Adrenal gland (tissue), 12 donors: ENCODE data around the gene ITCH. TPM values are rescaled to one million over a fixed set of nuclear protein-coding genes. Genes with fewer than 3 reads are reported as not detected.
"Not testable (repeated sequence)": the region's sequence is repeated elsewhere in the genome, so short reads cannot be mapped to it uniquely, and the experiment has no call there.

Experiments used
- DNase-seq, 7 donors: peaks; one replicate each; pipeline ENCODE4 v3.0.0-alpha.2; 2019 to 2020
- H3K27ac ChIP-seq, 5 donors: fragments of 200-600 bp; sonication (generic) in 4 of 5; 1 replicate in 3 of 5; 2 replicates in 2 of 5; pipeline versions ENCODE4 v1.5.1 to v1.8.0; 2016 to 2020; ENCODE audit warnings: mild to moderate bottlenecking in 1 of 5
- H3K27me3 ChIP-seq: fragments of 200-600 bp; 2 replicates; pipeline ENCODE4 v1.8.0; 2021
- H3K36me3 ChIP-seq, 2 donors: fragments of 200-600 bp; replicated peaks in 1 of 2; 1 replicate in 1 of 2; 2 replicates in 1 of 2; pipeline versions ENCODE4 v1.5.1 to v1.8.0; 2018 to 2022
- H3K4me1 ChIP-seq, 2 donors: fragments of 200-600 bp; replicated peaks in 1 of 2; 1 replicate in 1 of 2; 2 replicates in 1 of 2; pipeline versions ENCODE4 v1.5.1 to v1.8.0; 2018 to 2021
- H3K4me3 ChIP-seq, 4 donors: fragments of 200-600 bp; sonication (generic) in 3 of 4; one replicate each; pipeline ENCODE4 v1.5.1; 2016 to 2018
- H3K9me3 ChIP-seq, 3 donors: fragments of 200-600 bp; sonication (generic) in 1 of 3; replicated peaks in 1 of 3; 1 replicate in 2 of 3; 2 replicates in 1 of 3; pipeline versions ENCODE4 v1.5.1 to v1.8.0; 2016 to 2021
- CTCF ChIP-seq, 6 experiments: fragments of 450-650 bp in 4 of 6; fragments of 200-600 bp in 2 of 6; sonication (generic) in 1 of 6; IDR thresholded peaks; 1 replicate in 5 of 6; 2 replicates in 1 of 6; pipeline versions ENCODE4 v1.5.1 to v1.8.0; 2016 to 2021; ENCODE audit warnings: antibody characterized with exemption in 6 of 6, mild to moderate bottlenecking in 2 of 6, moderate library complexity in 1 of 6
- POLR2A ChIP-seq, 2 donors: fragments of 450-650 bp; IDR thresholded peaks; one replicate each; pipeline ENCODE4 v1.6.1; 2017; ENCODE audit warnings: antibody characterized with exemption in 2 of 2, mild to moderate bottlenecking in 2 of 2, moderate library complexity in 1 of 2
- WGBS, 4 donors: extraction: QIAGEN DNeasy Blood & Tissue Kit in 2 of 4; methylation state at CpG; one replicate each; pipeline versions ENCODE4 v1.1.5 to v1.1.7; 2013 to 2017; 5-methylcytosine and 5-hydroxymethylcytosine counted together
- intact Hi-C, 2 donors: fragments of 100-400 bp; cut with DNase I; formaldehyde crosslinking; loops; one replicate each; pipeline versions ENCODE4 v1.14.1 to v1.15.0; 2022 to 2023
- polyA plus RNA-seq, 3 donors: library from polyadenylated mRNA; stranded (reverse); fragments of 200-250 nt in 2 of 3; fragments of 350-450 nt in 1 of 3; fragmentation: Illumina TruSeq in 1 of 3; extraction: RNeasy Lipid Tissue Mini Kit (QIAGEN cat#74804) in 1 of 3; gene quantifications; one replicate each; pipeline ENCODE4 v1.2.3, GENCODE V29; 2013 to 2014
- total RNA-seq, 9 donors: library from RNA; depleted of rRNA in 4 of 9; stranded (reverse); fragments of >200 nt in 4 of 9; fragments of 120-200 nt in 1 of 9; fragmentation: NEBNext Ultra II Directional in 1 of 9; extraction: Animal tissue kit (Norgen Biotek cat#: 25700) in 1 of 9; gene quantifications; one replicate each; pipeline versions ENCODE4 v1.1.0 to v1.2.4, GENCODE V29; 2013 to 2023
- donor health status: healthy with polysubstance abuse.
- donor health status: Bipolar disorder and iron deficiency.
- donor health status: DM: yes; HTN: yes; CAD: no.
- donor health status: DM: no; HTN: no; CAD: no.
- donor health status: DM: no; HTN: no; CAD: no.
- donor health status: DM: yes; HTN: yes; CAD: no.

ITCH gene
- total and polyA plus RNA-seq, 12 donors: 5.8 to 67.6 (median 52.7) TPM

- no peak for DNase-seq
- Histone ChIP-seq H3K4me1 (no peaks in the 10 kb centered on the region), H3K4me3 (no peak overlapping the region), H3K27ac (no peak overlapping the region), H3K9me3 (no peaks in the 10 kb centered on the region), H3K27me3 (no peaks in the 10 kb centered on the region), H3K36me3 (peaks cover 0 to 60% of the 10 kb centered on the region in 2 donors)
- 86 to 90% (median 89%) methylated on average over 4 of the region's 4 CpGs for WGBS, 4 donors
- intact Hi-C loops: loop anchor here in 1 of 2 donors (10.0 kb wide), 1 partner anchor 165 kb away; no protein-coding TSS in a partner anchor
- TF ChIP-seq POLR2A (IDR thresholded peaks at IDR 0.05) (no peak), CTCF (IDR thresholded peaks at IDR 0.05) (no peak)
These were observed 116.6 kb downstream of the ITCH start for GRCh38 chr20:34479627-34480026.

DNA sequence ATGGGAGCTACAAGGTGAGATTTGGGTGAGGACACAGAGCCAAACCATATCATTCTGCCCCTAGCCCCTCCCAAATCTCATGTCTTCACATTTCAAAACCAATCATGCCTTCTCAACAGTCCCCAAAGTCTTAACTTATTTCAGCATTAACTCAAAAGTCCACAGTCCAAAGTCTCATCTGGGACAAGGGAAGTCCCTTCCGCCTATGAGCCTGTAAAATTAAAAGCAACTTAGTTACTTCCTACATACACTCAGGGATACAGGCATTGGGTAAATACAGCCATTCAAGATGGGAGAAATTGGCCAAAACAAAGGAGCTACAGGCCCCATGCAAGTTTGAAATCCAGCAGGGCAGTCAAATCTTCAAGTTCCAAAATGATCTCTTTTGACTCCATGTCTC lies 119.1 kb downstream of the ITCH start:
- 0 to 98% (median 56%) methylated on average over 1 of the region's 1 CpG for WGBS, 4 donors
- intact Hi-C loops: not testable (repeated sequence)
- peaks cover 0 to 66% of the 10 kb centered on the region in 2 donors for H3K36me3 ChIP-seq

GRCh38 chr20:34483585-34484220 lies 120.6 kb downstream of the ITCH start:
- H3K4me3 ChIP-seq, DNase-seq, H3K27me3 ChIP-seq, H3K9me3 ChIP-seq, H3K27ac ChIP-seq, H3K4me1 ChIP-seq, intact Hi-C loops: not testable (repeated sequence)
- 95 to 100% (median 98%) methylated on average over 3 of the region's 3 CpGs for WGBS, 4 donors
- peaks cover 0 to 56% of the 10 kb centered on the region in 2 donors for H3K36me3 ChIP-seq

More for the DNA sequence above, 119.1 kb downstream of the ITCH start:
- H3K4me1 ChIP-seq, H3K27me3 ChIP-seq, H3K9me3 ChIP-seq, H3K27ac ChIP-seq, H3K4me3 ChIP-seq, DNase-seq: not testable (repeated sequence)

- Histone ChIP-seq H3K4me3 (no peak overlapping the region), H3K36me3 (peaks cover 0 to 59% of the 10 kb centered on the region in 2 donors), H3K27me3 (no peaks in the 10 kb centered on the region), H3K27ac (no peak overlapping the region), H3K9me3 (no peaks in the 10 kb centered on the region), H3K4me1 (no peaks in the 10 kb centered on the region)
- TF ChIP-seq POLR2A (IDR thresholded peaks at IDR 0.05) (no peak), CTCF (IDR thresholded peaks at IDR 0.05) (no peak)
- no peak for DNase-seq
- WGBS, 4 donors: 84 to 89% (median 86%) methylated on average over 4 of the region's 4 CpGs
- intact Hi-C loops: no loop called here
These were observed 122.1 kb downstream of the ITCH start for GRCh38 chr20:34485068-34485634.

DNA sequence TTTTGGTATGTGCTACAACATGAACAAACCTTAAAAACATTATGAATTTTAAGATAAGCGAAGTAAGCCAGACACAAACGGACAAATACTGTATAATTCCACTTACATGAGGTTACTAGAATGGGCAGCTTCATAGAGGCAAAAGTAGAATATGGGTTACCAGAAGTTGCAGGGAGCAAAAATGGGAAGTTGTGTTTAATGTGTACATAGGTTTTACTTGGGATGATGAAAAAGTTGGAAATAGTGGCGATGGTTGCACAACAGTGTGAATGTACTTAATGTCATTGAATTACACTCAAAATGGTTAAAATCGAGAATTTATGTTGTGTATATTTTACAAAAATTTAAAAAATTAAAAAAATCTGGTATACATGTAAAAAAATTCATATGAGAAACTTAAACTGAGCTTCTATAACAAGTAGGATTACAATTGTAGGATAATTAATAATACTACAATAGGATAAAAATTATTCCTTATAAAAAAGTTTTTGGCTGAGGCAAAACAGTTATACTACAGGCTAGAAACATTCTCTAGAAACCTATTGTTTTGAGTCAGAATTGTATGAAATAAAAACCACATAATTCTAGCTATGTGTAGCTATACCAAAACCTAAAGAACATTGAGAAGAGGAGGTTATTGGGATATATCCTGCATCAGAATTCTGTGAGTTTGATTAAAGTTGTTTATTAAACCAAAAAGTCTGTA lies 128.3 kb downstream of the ITCH start:
- no peak for TF ChIP-seq POLR2A (IDR thresholded peaks at IDR 0.05)
- TF ChIP-seq CTCF (IDR thresholded peaks at IDR 0.05): no peak
- Histone ChIP-seq H3K36me3 (peaks cover 0 to 48% of the 10 kb centered on the region in 2 donors), H3K4me1 (no peaks in the 10 kb centered on the region), H3K27ac (no peak overlapping the region), H3K4me3 (no peak overlapping the region), H3K27me3 (no peaks in the 10 kb centered on the region), H3K9me3 (no peaks in the 10 kb centered on the region)
- WGBS, 4 donors: 89 to 97% (median 95%) methylated on average over 4 of the region's 4 CpGs
- DNase-seq: no peak
- intact Hi-C loops: no loop called here
